HCT116 (cell line): ENCODE measurements around the gene SFRP2. TPM values are rescaled to one million over a fixed set of nuclear protein-coding genes. Genes with fewer than 3 reads are reported as not detected.

Source experiments
- ATAC-seq: fragments of 200-7000 bp; cut with Tn5 transposase; 2 replicates; pipeline ENCODE4 v1.9.1; 2020; ENCODE audit warnings: mild to moderate bottlenecking, moderate library complexity
- BruUV-seq: library from RNA; stranded (reverse); fragments of 400-500 nt; replicated peaks from 2 replicates; lab custom pipeline; 2021; lab: Mats Ljungman, UMichigan
- CTCF ChIA-PET: fragments of 300-600 bp; sonication (Branson Sonifier 250); formaldehyde crosslinking; loops from one replicate; lab custom pipeline; 2021; ENCODE audit warnings: antibody characterized with exemption; lab: Charles Lee
- POLR2A ChIA-PET: fragments of 300-600, 350-600 bp; sonication (Branson Sonifier 250); formaldehyde crosslinking; loops from one replicate; lab custom pipeline; 2021; ENCODE audit warnings: antibody characterized with exemption; lab: Charles Lee
- RAD21 ChIA-PET, 2 experiments: fragments of 300-600 bp; sonication (Branson Sonifier 250); formaldehyde crosslinking; loops; one replicate each; lab custom pipeline; 2023; ENCODE audit warnings: low total read pairs in 2 of 2; ENCODE audit not compliant: uncharacterized antibody in 2 of 2, unreplicated experiment in 2 of 2, low non-redundant PET in 1 of 2; lab: Charles Lee
- DNase-seq: peaks from one replicate; pipeline ENCODE4 v3.0.0-alpha.2; 2010; ENCODE audit warnings: low read depth, low spot score
- H2AFZ ChIP-seq: fragments of 200-600 bp; shearing (Covaris generic), sonication (generic); 2 replicates; pipeline ENCODE4 v1.6.1; 2017; ENCODE audit warnings: low read depth, mixed run types, mixed read lengths, antibody characterized with exemption, low read length; ENCODE audit not compliant: poor library complexity, severe bottlenecking
- H3K27ac ChIP-seq: 2 replicates; pipeline ENCODE4 v1.5.1; 2012; ENCODE audit warnings: low read depth, low read length
- H3K27me3 ChIP-seq: fragments of 200-600 bp; sonication (generic); 2 replicates; pipeline ENCODE4 v1.6.1; 2016; ENCODE audit warnings: mixed run types, low read length, mixed read lengths; ENCODE audit not compliant: insufficient read depth
- H3K36me3 ChIP-seq, 2 experiments: fragments of 200-500 bp in 1 of 2; fragments of 200-600 bp in 1 of 2; sonication (Bioruptor generic) in 1 of 2; sonication (generic) in 1 of 2; 2 replicates each; pipeline versions ENCODE4 v1.5.1 to v1.6.1; 2014 to 2016; ENCODE audit warnings: low read length in 2 of 2, inconsistent platforms in 1 of 2, mixed read lengths in 1 of 2, mixed run types in 1 of 2; ENCODE audit not compliant: insufficient read depth in 2 of 2, control insufficient read depth in 1 of 2
- H3K4me1 ChIP-seq, 2 experiments: fragments of 200-600 bp in 1 of 2; sonication (generic) in 1 of 2; 2 replicates each; pipeline versions ENCODE4 v1.5.1 to v1.6.1; 2012 to 2017; ENCODE audit warnings: low read length in 2 of 2, inconsistent platforms in 1 of 2, mild to moderate bottlenecking in 1 of 2, mixed read lengths in 1 of 2, mixed run types in 1 of 2, moderate library complexity in 1 of 2; ENCODE audit not compliant: insufficient read depth in 2 of 2, control insufficient read depth in 1 of 2
- H3K4me2 ChIP-seq: fragments of 200-600 bp; sonication (generic); 2 replicates; pipeline ENCODE4 v1.6.1; 2017; ENCODE audit warnings: mixed run types, low read length, mixed read lengths
- H3K4me3 ChIP-seq, 2 experiments: fragments of 200-600 bp in 1 of 2; sonication (generic) in 1 of 2; replicated peaks in 1 of 2; 2 replicates each; pipeline ENCODE4 v1.5.1; 2011 to 2016; ENCODE audit warnings: low read length in 2 of 2, control low read depth in 1 of 2, low read depth in 1 of 2, mild to moderate bottlenecking in 1 of 2, mixed read lengths in 1 of 2, mixed run types in 1 of 2
- H3K79me2 ChIP-seq: fragments of 200-600 bp; sonication (generic); 2 replicates; pipeline ENCODE4 v1.6.1; 2017; ENCODE audit warnings: mild to moderate bottlenecking, mixed run types, low read length, moderate library complexity, mixed read lengths; ENCODE audit not compliant: insufficient read depth
- H3K9ac ChIP-seq: fragments of 200-600 bp; sonication (generic); 2 replicates; pipeline ENCODE4 v1.6.1; 2016; ENCODE audit warnings: low read length, mixed read lengths
- H3K9me2 ChIP-seq: fragments of 200-600 bp; sonication (generic), shearing (Covaris generic); 2 replicates; pipeline ENCODE4 v1.6.1; 2017; ENCODE audit warnings: mixed run types, mild to moderate bottlenecking, moderate library complexity; ENCODE audit not compliant: insufficient read depth
- H3K9me3 ChIP-seq, 2 experiments: fragments of 200-500 bp in 1 of 2; fragments of 200-600 bp in 1 of 2; sonication (Bioruptor generic) in 1 of 2; sonication (generic) in 1 of 2; 2 replicates each; pipeline ENCODE4 v1.6.1; 2014 to 2017; ENCODE audit warnings: low read length in 2 of 2, mixed read lengths in 2 of 2, inconsistent platforms in 1 of 2, low read depth in 1 of 2, mild to moderate bottlenecking in 1 of 2, mixed run types in 1 of 2, moderate library complexity in 1 of 2; ENCODE audit not compliant: control insufficient read depth in 1 of 2, insufficient read depth in 1 of 2
- H4K20me1 ChIP-seq: fragments of 200-600 bp; sonication (generic), shearing (Covaris generic); 2 replicates; pipeline ENCODE4 v1.6.1; 2017; ENCODE audit warnings: mixed run types, mild to moderate bottlenecking, moderate library complexity; ENCODE audit not compliant: insufficient read depth
- ATF3 ChIP-seq: IDR thresholded peaks from 2 replicates; pipeline ENCODE4 v1.6.1; 2012
- EGR1 ChIP-seq: IDR thresholded peaks from 2 replicates; pipeline ENCODE4 v1.6.1; 2012; ENCODE audit warnings: low read depth
- EZH2 ChIP-seq: fragments of 200-600 bp; sonication (generic); IDR thresholded peaks from 2 replicates; pipeline ENCODE4 v1.6.1; 2017; ENCODE audit warnings: antibody characterized with exemption, mixed run types
- EZH2phosphoT487 ChIP-seq: fragments of 200-600 bp; IDR thresholded peaks from 2 replicates; pipeline ENCODE4 v1.6.1; 2018; ENCODE audit warnings: antibody characterized with exemption, borderline replicate concordance
- FOSL1 ChIP-seq: IDR thresholded peaks from 2 replicates; pipeline ENCODE4 v1.6.1; 2012; ENCODE audit warnings: low read depth
- POLR2AphosphoS5 ChIP-seq: IDR thresholded peaks from 2 replicates; pipeline ENCODE4 v1.6.1; 2011; ENCODE audit warnings: mild to moderate bottlenecking, low read depth, low read length, moderate library complexity
- SP1 ChIP-seq: IDR thresholded peaks from 2 replicates; pipeline ENCODE4 v1.6.1; 2012; ENCODE audit warnings: low read depth
- TCF7L2 ChIP-seq: IDR thresholded peaks from 2 replicates; pipeline ENCODE4 v1.7.0; 2011; ENCODE audit warnings: borderline replicate concordance, inconsistent platforms; ENCODE audit not compliant: insufficient read depth, insufficient read length; ENCODE audit errors: extremely low read depth
- ZNF274 ChIP-seq: fragments of 200-500 bp; sonication (Bioruptor generic); IDR thresholded peaks from 2 replicates; pipeline ENCODE4 v1.6.1; 2014; ENCODE audit warnings: mild to moderate bottlenecking, low read depth, low read length, inconsistent platforms
- intact Hi-C: fragments of 100-400 bp; cut with micrococcal nuclease; formaldehyde crosslinking; loops from 2 replicates; pipeline ENCODE4 v1.10.0; 2022
- total RNA-seq: library from RNA; stranded (reverse); gene quantifications from one replicate; pipeline ENCODE4 v1.2.1, GENCODE V29; 2021; ENCODE audit not compliant: unreplicated experiment
- TF ChIP-seq, protein P1 (sequence below), 3 experiments: fragments of 200-600 bp in 1 of 3; sonication (generic) in 1 of 3; IDR thresholded peaks in 2 of 3; conservative IDR thresholded peaks in 1 of 3; 2 replicates each; pipeline ENCODE4 v1.5.1; 2012 to 2017; ENCODE audit warnings: low read depth in 2 of 3, low read length in 2 of 3, antibody characterized with exemption in 1 of 3, borderline replicate concordance in 1 of 3, control low read depth in 1 of 3, mild to moderate bottlenecking in 1 of 3, mixed read lengths in 1 of 3, mixed run types in 1 of 3, moderate library complexity in 1 of 3; ENCODE audit not compliant: insufficient read depth in 1 of 3
- TF ChIP-seq, protein P2 (sequence below): IDR thresholded peaks from 2 replicates; pipeline ENCODE4 v1.6.1; 2012; ENCODE audit warnings: low read depth

The SFRP2 gene
- total RNA-seq, 1 experiment from 2014 or later = 0.22 TPM

GRCh38 chr4:153778383-153778782 lies 10.5 kb downstream of the SFRP2 start:
- Histone ChIP-seq H3K4me1 (no peaks in the 10 kb centered on the region), H3K9ac (no peak overlapping the region), H2AFZ (no peak overlapping the region), H3K27me3 (no peaks in the 10 kb centered on the region), H3K79me2 (no peaks in the 10 kb centered on the region), H3K9me2 (no peaks in the 10 kb centered on the region), H3K4me3 (no peak overlapping the region), H3K27ac (no peak overlapping the region), H4K20me1 (no peaks in the 10 kb centered on the region), H3K4me2 (no peak overlapping the region), H3K9me3 (no peaks in the 10 kb centered on the region), H3K36me3 (no peaks in the 10 kb centered on the region)
- ATAC-seq (no peak), DNase-seq (no peak)
- CTCF ChIA-PET = no interaction called here
- POLR2A ChIA-PET = no interaction called here
- TF ChIP-seq POLR2AphosphoS5 (no peak), FOSL1 (no peak), EZH2 (no peak), TCF7L2 (no peak), ZNF274 (no peak), EGR1 (no peak)
- TF ChIP-seq, protein P1, sequence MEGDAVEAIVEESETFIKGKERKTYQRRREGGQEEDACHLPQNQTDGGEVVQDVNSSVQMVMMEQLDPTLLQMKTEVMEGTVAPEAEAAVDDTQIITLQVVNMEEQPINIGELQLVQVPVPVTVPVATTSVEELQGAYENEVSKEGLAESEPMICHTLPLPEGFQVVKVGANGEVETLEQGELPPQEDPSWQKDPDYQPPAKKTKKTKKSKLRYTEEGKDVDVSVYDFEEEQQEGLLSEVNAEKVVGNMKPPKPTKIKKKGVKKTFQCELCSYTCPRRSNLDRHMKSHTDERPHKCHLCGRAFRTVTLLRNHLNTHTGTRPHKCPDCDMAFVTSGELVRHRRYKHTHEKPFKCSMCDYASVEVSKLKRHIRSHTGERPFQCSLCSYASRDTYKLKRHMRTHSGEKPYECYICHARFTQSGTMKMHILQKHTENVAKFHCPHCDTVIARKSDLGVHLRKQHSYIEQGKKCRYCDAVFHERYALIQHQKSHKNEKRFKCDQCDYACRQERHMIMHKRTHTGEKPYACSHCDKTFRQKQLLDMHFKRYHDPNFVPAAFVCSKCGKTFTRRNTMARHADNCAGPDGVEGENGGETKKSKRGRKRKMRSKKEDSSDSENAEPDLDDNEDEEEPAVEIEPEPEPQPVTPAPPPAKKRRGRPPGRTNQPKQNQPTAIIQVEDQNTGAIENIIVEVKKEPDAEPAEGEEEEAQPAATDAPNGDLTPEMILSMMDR (IDR thresholded peaks at IDR 0.05 in 2 of 3, conservative IDR thresholded peaks at IDR 0.05 in 1 of 3; ENCODE audit: borderline replicate concordance in 1 of 3, insufficient read depth in 1 of 3, low read depth in 2 of 3, low read length in 2 of 3) = no peak
- RAD21 ChIA-PET = no interaction called here
- intact Hi-C loops = loop anchor here (10.0 kb wide), 1 partner anchor 836 kb away; the partner anchor contains the start of gene FGG
- BruUV-seq = no TSS peak

DNA sequence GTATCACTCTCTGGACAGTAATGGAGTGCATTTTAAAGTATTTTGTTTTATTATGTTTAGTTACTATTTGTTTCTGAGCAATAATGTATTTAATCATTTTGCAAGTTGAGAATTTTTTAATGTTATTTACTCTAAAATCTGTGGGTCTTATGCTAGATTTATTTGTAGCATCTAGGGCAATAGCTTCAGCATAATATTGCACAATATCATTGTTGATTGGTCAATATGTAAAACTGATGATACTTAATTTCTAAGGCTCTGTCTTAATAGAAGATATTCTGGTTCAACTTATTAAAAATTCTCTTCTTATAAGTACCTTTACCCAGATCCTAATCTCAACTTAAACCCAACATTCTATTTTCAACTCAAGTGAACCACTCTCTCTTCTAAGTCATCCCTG lies 11.5 kb downstream of the SFRP2 start:
- DNase-seq = no peak
- Histone ChIP-seq H2AFZ (no peak overlapping the region), H4K20me1 (no peaks in the 10 kb centered on the region), H3K79me2 (no peaks in the 10 kb centered on the region), H3K4me1 (no peaks in the 10 kb centered on the region), H3K27ac (no peak overlapping the region), H3K4me3 (no peak overlapping the region), H3K9me2 (no peaks in the 10 kb centered on the region), H3K27me3 (no peaks in the 10 kb centered on the region), H3K9ac (no peak overlapping the region), H3K4me2 (no peak overlapping the region), H3K9me3 (no peaks in the 10 kb centered on the region), H3K36me3 (no peaks in the 10 kb centered on the region)
- intact Hi-C loops = loop anchor here (10.0 kb wide), 1 partner anchor 837 kb away; the partner anchor contains the start of gene FGG
- no peak for ATAC-seq
- BruUV-seq = no TSS peak
- ChIA-PET RAD21 (no interaction called here), POLR2A (no interaction called here), CTCF (no interaction called here)
- TF ChIP-seq SP1 (no peak), ATF3 (no peak), EZH2phosphoT487 (no peak), TCF7L2 (no peak)
- TF ChIP-seq, protein P2, sequence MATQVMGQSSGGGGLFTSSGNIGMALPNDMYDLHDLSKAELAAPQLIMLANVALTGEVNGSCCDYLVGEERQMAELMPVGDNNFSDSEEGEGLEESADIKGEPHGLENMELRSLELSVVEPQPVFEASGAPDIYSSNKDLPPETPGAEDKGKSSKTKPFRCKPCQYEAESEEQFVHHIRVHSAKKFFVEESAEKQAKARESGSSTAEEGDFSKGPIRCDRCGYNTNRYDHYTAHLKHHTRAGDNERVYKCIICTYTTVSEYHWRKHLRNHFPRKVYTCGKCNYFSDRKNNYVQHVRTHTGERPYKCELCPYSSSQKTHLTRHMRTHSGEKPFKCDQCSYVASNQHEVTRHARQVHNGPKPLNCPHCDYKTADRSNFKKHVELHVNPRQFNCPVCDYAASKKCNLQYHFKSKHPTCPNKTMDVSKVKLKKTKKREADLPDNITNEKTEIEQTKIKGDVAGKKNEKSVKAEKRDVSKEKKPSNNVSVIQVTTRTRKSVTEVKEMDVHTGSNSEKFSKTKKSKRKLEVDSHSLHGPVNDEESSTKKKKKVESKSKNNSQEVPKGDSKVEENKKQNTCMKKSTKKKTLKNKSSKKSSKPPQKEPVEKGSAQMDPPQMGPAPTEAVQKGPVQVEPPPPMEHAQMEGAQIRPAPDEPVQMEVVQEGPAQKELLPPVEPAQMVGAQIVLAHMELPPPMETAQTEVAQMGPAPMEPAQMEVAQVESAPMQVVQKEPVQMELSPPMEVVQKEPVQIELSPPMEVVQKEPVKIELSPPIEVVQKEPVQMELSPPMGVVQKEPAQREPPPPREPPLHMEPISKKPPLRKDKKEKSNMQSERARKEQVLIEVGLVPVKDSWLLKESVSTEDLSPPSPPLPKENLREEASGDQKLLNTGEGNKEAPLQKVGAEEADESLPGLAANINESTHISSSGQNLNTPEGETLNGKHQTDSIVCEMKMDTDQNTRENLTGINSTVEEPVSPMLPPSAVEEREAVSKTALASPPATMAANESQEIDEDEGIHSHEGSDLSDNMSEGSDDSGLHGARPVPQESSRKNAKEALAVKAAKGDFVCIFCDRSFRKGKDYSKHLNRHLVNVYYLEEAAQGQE = no peak
- TF ChIP-seq, protein P1 (IDR thresholded peaks at IDR 0.05 in 2 of 3, conservative IDR thresholded peaks at IDR 0.05 in 1 of 3; ENCODE audit: borderline replicate concordance in 1 of 3, insufficient read depth in 1 of 3, low read depth in 2 of 3, low read length in 2 of 3) = no peak
